ENCODE data around the gene ENOX2. TPM values are rescaled to one million over a fixed set of nuclear protein-coding genes. Genes with fewer than 3 reads are reported as not detected.
"Not testable (repeated sequence)": the region's sequence is repeated elsewhere in the genome, so short reads cannot be mapped to it uniquely, and the experiment has no call there.

Gene ENOX2
- total RNA-seq, 2 donors from 2014 or later: 16.6 to 19.8 TPM

DNA sequence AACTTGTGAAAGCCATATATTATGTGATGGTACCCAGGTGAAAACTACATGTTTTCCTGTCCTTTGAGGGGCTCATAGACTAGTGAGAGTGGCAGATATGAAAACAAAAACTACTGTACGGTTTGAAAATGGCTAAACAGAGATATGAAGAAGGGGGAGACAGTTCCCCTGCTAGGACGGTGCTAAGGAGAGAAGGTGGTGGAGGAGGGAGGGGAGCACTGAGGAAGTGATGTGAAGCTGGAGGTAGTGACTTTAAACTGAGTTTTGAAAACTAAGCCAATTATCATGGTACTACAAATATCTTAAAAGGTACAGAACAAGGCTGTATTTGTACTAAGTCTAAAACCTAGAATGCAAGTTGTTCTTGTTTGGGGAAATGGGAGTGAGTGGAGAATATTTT lies 188.3 kb downstream of the ENOX2 start:
- H3K4me1 Mint-ChIP-seq (ENCODE audit: low read depth in 2 of 2): no peaks in the 10 kb centered on the region
- ATAC-seq (no peak), DNase-seq (ENCODE audit: low spot score) (no peak)
- H3K27me3 Mint-ChIP-seq: peaks cover 0 to 6% of the 10 kb centered on the region in 2 donors
- no peak overlapping the region for H3K27ac Mint-ChIP-seq
- H3K9me3 Mint-ChIP-seq: no peaks in the 10 kb centered on the region
- no peak overlapping the region for H3K4me3 Mint-ChIP-seq
- H3K36me3 Mint-ChIP-seq: no peaks in the 10 kb centered on the region

GRCh38 chrX:130714135-130714534 lies 188.9 kb downstream of the ENOX2 start:
- no peaks in the 10 kb centered on the region for H3K4me1 Mint-ChIP-seq (ENCODE audit: low read depth in 2 of 2)
- no peak overlapping the region for H3K4me3 Mint-ChIP-seq
- H3K9me3 Mint-ChIP-seq: no peaks in the 10 kb centered on the region
- no peak for ATAC-seq
- peaks cover 0 to 6% of the 10 kb centered on the region in 2 donors for H3K27me3 Mint-ChIP-seq
- no peak for DNase-seq (ENCODE audit: low spot score)
- H3K27ac Mint-ChIP-seq: no peak overlapping the region
- no peaks in the 10 kb centered on the region for H3K36me3 Mint-ChIP-seq

DNA sequence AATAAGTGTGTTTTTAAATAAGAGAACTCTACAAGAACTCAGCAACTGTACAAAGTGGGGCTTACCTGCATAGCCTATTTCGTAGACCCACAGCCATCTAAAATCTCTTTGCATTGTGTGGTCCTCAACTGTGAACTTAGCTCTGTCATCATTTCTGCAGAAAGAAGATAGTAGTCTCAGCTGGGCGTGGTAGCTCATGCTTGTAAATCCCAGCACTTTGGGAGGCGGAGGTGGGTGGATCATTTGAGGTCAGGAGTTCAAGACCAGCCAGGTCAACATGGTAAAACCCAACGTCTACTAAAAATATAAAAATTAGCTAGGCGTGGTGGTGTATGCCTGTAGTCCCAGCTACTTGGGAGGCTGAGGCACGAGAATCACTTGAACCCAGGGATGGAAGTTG lies 193.8 kb downstream of the ENOX2 start:
- DNase-seq (ENCODE audit: low spot score); H3K27ac Mint-ChIP-seq: not testable (repeated sequence)

GRCh38 chrX:130705591-130705990 lies 197.4 kb downstream of the ENOX2 start:
- Mint-ChIP-seq H3K4me1 (ENCODE audit: low read depth in 2 of 2) (peaks cover 0 to 3% of the 10 kb centered on the region in 2 donors), H3K9me3 (no peaks in the 10 kb centered on the region), H3K27me3 (no peaks in the 10 kb centered on the region), H3K4me3 (no peak overlapping the region), H3K27ac (no peak overlapping the region), H3K36me3 (no peaks in the 10 kb centered on the region)
- ATAC-seq: no peak
- DNase-seq (ENCODE audit: low spot score): no peak

More for the DNA sequence above, 193.8 kb downstream of the ENOX2 start:
- not testable (repeated sequence) for H3K4me3 Mint-ChIP-seq; H3K4me1 Mint-ChIP-seq (ENCODE audit: low read depth in 2 of 2); H3K9me3 Mint-ChIP-seq; ATAC-seq; H3K27me3 Mint-ChIP-seq; H3K36me3 Mint-ChIP-seq

DNA sequence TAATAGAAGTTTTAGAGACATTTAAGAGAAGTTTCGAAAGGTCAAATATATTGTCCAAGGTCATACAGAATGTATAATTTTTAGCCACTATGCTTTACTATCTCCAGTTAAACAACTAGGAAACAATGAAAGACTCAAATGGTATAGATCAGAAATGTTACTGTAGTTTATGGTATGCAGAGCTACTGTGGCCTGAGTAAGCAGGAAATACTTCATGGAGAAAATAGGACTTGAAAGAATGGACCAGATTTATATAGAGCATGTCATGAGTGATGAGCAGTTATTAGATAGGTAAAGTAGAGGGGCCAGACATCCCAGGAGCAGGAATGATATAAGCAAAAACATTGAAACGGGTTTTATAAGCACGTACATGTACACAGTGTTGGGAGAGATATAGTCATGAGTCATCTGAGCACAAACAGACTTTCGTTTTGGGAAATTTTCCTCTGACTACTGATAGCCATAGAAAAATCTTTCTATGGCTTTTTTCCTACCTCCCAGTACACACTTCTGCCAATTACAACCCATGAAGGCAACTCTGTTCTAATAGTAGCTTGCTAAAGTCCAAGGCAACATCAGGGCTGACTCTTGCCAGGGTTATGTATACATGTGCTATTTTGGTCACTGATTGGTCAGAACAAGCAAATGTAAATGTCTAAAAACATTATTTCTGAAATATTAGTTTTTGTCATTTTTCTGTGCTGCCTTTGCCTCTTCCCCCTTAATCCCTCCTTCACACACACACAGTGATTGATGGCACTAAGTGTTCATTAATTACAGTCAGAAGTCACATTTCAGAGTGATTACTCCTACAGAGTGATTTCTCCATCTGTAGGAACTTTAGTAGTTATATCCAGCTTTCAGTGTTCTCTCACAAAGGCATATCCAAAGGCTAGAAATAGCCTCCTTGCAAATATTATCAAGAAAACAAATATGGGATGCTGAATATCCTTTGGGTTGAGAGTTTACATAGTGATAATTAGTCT lies 198.7 kb downstream of the ENOX2 start:
- Mint-ChIP-seq H3K27ac (no peak overlapping the region), H3K36me3 (no peaks in the 10 kb centered on the region), H3K9me3 (no peaks in the 10 kb centered on the region), H3K4me3 (no peak overlapping the region), H3K27me3 (no peaks in the 10 kb centered on the region), H3K4me1 (ENCODE audit: low read depth in 2 of 2) (peaks cover 0 to 3% of the 10 kb centered on the region in 2 donors)
- DNase-seq (ENCODE audit: low spot score): no peak
- ATAC-seq: no peak

- H3K27ac Mint-ChIP-seq: no peak overlapping the region
- H3K4me3 Mint-ChIP-seq: no peak overlapping the region
- peaks cover 0 to 3% of the 10 kb centered on the region in 2 donors for H3K4me1 Mint-ChIP-seq (ENCODE audit: low read depth in 2 of 2)
- H3K27me3 Mint-ChIP-seq: no peaks in the 10 kb centered on the region
- no peaks in the 10 kb centered on the region for H3K36me3 Mint-ChIP-seq
- ATAC-seq (no peak), DNase-seq (ENCODE audit: low spot score) (no peak)
- H3K9me3 Mint-ChIP-seq: no peaks in the 10 kb centered on the region
These were observed 199.9 kb downstream of the ENOX2 start for GRCh38 chrX:130702867-130703707.

DNA sequence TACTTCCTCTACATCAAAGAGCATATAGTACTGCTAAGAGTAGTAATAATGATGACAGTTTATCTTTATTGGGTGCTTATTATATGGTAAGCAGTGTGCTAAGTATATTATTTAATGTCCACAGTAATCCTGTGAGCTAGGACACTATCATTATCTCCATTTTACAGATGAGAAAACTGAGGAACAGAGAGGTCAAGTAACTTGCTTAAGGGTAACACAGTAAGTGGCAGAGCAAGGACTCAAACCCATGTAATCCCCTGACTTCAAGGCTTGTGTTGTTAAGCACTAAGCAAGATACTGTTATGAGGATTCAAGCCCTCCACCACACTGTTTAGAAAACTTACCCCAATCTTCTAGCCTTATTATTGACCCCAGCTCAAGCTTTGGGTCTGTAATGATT lies 202.4 kb downstream of the ENOX2 start:
- no peak overlapping the region for H3K27ac Mint-ChIP-seq
- peaks cover 0 to 2% of the 10 kb centered on the region in 2 donors for H3K27me3 Mint-ChIP-seq
- ATAC-seq (no peak), DNase-seq (ENCODE audit: low spot score) (no peak)
- H3K4me3 Mint-ChIP-seq: no peak overlapping the region
- no peaks in the 10 kb centered on the region for H3K4me1 Mint-ChIP-seq (ENCODE audit: low read depth in 2 of 2)
- no peaks in the 10 kb centered on the region for H3K9me3 Mint-ChIP-seq
- H3K36me3 Mint-ChIP-seq: no peaks in the 10 kb centered on the region

GRCh38 chrX:130699618-130700017 lies 203.4 kb downstream of the ENOX2 start:
- ATAC-seq: no peak
- no peak overlapping the region for H3K4me3 Mint-ChIP-seq
- H3K4me1 Mint-ChIP-seq (ENCODE audit: low read depth in 2 of 2): no peaks in the 10 kb centered on the region
- no peaks in the 10 kb centered on the region for H3K36me3 Mint-ChIP-seq
- no peak overlapping the region for H3K27ac Mint-ChIP-seq
- no peak for DNase-seq (ENCODE audit: low spot score)
- H3K9me3 Mint-ChIP-seq: no peaks in the 10 kb centered on the region
- H3K27me3 Mint-ChIP-seq: peaks cover 0 to 2% of the 10 kb centered on the region in 2 donors

DNA sequence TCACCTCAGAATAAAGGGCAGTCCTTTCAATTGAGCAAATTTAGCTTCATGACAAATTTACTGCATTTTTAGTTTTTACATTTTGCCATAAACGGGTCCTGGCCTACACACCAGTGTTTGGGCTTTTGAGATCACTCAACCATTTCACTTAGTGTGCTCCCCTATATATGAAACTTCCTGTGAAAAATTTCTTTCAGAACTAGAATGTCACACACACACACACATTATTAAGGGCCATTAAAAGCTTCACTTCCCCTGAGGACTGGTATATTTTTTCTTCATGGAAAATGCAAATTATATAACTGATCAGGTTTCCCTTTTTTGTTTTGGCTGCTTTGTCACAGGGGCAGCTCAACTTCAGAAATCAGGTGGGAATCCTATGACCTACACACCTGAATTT lies 206.5 kb downstream of the ENOX2 start:
- H3K27ac Mint-ChIP-seq: no peak overlapping the region
- H3K4me3 Mint-ChIP-seq: no peak overlapping the region
- DNase-seq (ENCODE audit: low spot score) (no peak), ATAC-seq (no peak)
- H3K27me3 Mint-ChIP-seq: peaks cover 0 to 2% of the 10 kb centered on the region in 2 donors
- no peaks in the 10 kb centered on the region for H3K36me3 Mint-ChIP-seq
- no peaks in the 10 kb centered on the region for H3K9me3 Mint-ChIP-seq
- H3K4me1 Mint-ChIP-seq (ENCODE audit: low read depth in 2 of 2): no peaks in the 10 kb centered on the region

DNA sequence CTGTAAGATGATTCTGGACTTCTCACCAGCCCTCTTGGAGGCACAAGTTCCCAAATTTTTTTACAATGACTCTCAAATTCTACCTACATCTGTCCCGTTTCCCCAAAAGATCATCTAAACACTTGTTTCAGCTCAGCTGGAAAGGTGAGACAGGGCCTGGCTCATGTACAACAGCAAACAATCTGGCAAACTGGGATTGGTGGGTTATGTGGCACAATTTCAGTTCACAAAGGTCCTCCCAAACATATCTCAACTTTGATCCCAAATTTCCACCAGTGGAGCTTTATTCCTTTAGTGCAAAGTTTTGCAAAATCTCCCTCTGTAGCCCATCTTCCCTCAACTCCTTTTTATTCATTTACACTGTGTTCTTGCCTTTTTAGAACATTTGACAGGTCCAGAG lies 207.1 kb downstream of the ENOX2 start:
- no peaks in the 10 kb centered on the region for H3K9me3 Mint-ChIP-seq
- H3K4me1 Mint-ChIP-seq (ENCODE audit: low read depth in 2 of 2): no peaks in the 10 kb centered on the region
- H3K27me3 Mint-ChIP-seq: peaks cover 0 to 2% of the 10 kb centered on the region in 2 donors
- no peak overlapping the region for H3K27ac Mint-ChIP-seq
- H3K36me3 Mint-ChIP-seq: no peaks in the 10 kb centered on the region
- DNase-seq (ENCODE audit: low spot score) (no peak), ATAC-seq (no peak)
- no peak overlapping the region for H3K4me3 Mint-ChIP-seq

GRCh38 chrX:130694983-130695382 lies 208.0 kb downstream of the ENOX2 start:
- Mint-ChIP-seq H3K36me3 (no peaks in the 10 kb centered on the region), H3K4me3 (no peak overlapping the region), H3K9me3 (no peaks in the 10 kb centered on the region), H3K27me3 (peaks cover 0 to 2% of the 10 kb centered on the region in 2 donors), H3K27ac (no peak overlapping the region), H3K4me1 (ENCODE audit: low read depth in 2 of 2) (no peaks in the 10 kb centered on the region)
- ATAC-seq (no peak), DNase-seq (ENCODE audit: low spot score) (no peak)

DNA sequence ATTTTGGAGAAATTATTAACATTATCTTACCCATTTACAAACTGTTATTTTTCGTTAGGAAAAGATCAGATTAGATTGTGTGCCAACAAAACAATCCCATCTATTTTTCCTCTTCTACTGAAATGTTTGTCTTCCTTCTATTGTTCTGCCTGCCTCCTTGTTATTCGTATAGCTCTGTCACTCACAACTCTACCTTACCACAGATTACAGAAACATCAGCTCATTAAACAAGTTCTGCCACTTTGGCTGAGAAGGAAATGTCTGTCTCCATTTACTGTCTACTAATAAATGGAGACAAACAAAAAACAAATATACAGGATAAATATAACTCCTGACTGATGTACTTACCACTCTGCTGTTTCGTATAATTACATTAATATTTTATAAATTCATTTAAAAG lies 211.4 kb downstream of the ENOX2 start:
- DNase-seq (ENCODE audit: low spot score) (no peak), ATAC-seq (no peak)
- no peak overlapping the region for H3K27ac Mint-ChIP-seq
- H3K4me1 Mint-ChIP-seq (ENCODE audit: low read depth in 2 of 2): no peaks in the 10 kb centered on the region
- no peaks in the 10 kb centered on the region for H3K9me3 Mint-ChIP-seq
- H3K36me3 Mint-ChIP-seq: peaks cover 8% of the 10 kb centered on the region
- no peak overlapping the region for H3K4me3 Mint-ChIP-seq
- no peaks in the 10 kb centered on the region for H3K27me3 Mint-ChIP-seq

DNA sequence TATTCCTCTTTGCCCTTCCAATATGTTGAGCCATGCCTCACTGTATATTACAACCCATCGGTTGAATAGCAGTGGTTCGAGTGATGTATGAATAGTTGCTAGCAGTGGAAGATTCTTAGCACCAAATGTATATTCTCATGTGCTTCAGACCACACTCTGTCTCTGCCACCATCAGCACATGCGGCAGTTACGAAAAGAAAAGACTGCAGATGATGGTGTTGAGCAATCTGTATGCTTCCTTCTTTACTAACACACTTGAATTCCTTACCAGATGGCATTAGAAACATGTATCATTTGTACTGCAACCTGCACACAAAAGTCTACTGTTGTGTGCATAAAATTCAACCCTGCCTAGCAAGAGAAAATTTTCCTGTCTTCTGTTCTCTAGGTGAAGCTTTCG lies 214.6 kb downstream of the ENOX2 start:
- no peak overlapping the region for H3K4me3 Mint-ChIP-seq
- no peak for ATAC-seq

DNA sequence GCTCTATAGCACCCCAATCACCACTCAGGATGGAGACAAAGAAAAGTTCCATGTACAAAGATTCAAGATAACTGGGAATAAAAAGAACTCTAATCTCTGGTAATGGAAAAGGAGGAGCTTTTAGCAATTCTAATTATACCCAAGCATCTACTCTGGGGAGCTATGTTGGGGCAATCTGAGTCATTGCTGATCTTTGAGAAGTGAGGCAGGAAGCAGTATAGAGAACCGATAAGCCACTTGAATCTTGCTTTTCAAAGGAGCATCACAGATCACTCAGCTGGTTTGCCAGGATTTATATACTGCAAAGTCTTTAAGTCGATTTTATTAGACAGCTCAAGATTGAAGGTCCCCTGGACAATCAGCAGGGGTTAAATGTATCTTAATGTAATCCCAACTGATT lies 220.0 kb downstream of the ENOX2 start:
- no peaks in the 10 kb centered on the region for H3K4me1 Mint-ChIP-seq (ENCODE audit: low read depth in 2 of 2)
- peaks cover 0 to 3% of the 10 kb centered on the region in 2 donors for H3K27me3 Mint-ChIP-seq
- no peaks in the 10 kb centered on the region for H3K9me3 Mint-ChIP-seq
- DNase-seq (ENCODE audit: low spot score) (no peak), ATAC-seq (no peak)
- no peak overlapping the region for H3K4me3 Mint-ChIP-seq
- H3K36me3 Mint-ChIP-seq: peaks cover 22% of the 10 kb centered on the region
- no peak overlapping the region for H3K27ac Mint-ChIP-seq

More for the DNA sequence above, 214.6 kb downstream of the ENOX2 start:
- Mint-ChIP-seq H3K27ac (no peak overlapping the region), H3K4me1 (ENCODE audit: low read depth in 2 of 2) (no peaks in the 10 kb centered on the region), H3K36me3 (peaks cover 21% of the 10 kb centered on the region), H3K9me3 (no peaks in the 10 kb centered on the region), H3K27me3 (peaks cover 0 to 3% of the 10 kb centered on the region in 2 donors)
- no peak for DNase-seq (ENCODE audit: low spot score)
